ENCODE results near the gene PAXX.

The PAXX gene

DNA sequence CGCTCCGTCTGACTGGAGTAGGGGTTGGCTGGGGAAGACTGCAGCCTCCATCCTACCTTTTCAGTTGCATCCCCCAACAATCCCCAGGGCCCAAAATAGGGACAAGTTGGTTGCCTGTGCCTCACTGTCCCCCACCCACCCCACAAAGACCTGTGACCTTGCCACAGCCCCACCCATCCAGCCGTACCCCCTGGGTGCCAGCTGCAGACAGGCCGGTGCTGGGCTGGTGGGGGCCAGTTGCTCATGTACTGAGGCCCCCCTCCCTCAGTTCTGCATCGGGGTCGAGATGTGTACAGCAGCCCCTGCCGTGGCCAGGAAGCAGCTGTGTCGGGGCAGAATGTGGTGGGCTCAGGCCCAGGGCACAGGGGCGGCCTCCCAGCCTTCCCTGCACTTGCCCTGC, 9.1 kb upstream of the PAXX start:
- TF ChIP-seq, protein P1, sequence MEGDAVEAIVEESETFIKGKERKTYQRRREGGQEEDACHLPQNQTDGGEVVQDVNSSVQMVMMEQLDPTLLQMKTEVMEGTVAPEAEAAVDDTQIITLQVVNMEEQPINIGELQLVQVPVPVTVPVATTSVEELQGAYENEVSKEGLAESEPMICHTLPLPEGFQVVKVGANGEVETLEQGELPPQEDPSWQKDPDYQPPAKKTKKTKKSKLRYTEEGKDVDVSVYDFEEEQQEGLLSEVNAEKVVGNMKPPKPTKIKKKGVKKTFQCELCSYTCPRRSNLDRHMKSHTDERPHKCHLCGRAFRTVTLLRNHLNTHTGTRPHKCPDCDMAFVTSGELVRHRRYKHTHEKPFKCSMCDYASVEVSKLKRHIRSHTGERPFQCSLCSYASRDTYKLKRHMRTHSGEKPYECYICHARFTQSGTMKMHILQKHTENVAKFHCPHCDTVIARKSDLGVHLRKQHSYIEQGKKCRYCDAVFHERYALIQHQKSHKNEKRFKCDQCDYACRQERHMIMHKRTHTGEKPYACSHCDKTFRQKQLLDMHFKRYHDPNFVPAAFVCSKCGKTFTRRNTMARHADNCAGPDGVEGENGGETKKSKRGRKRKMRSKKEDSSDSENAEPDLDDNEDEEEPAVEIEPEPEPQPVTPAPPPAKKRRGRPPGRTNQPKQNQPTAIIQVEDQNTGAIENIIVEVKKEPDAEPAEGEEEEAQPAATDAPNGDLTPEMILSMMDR (IDR thresholded peaks at IDR 0.05; ENCODE audit: low read depth, low read length): no peak
- no peak overlapping the region for H3K4me3 ChIP-seq (ENCODE audit: low read depth, low read length)

DNA sequence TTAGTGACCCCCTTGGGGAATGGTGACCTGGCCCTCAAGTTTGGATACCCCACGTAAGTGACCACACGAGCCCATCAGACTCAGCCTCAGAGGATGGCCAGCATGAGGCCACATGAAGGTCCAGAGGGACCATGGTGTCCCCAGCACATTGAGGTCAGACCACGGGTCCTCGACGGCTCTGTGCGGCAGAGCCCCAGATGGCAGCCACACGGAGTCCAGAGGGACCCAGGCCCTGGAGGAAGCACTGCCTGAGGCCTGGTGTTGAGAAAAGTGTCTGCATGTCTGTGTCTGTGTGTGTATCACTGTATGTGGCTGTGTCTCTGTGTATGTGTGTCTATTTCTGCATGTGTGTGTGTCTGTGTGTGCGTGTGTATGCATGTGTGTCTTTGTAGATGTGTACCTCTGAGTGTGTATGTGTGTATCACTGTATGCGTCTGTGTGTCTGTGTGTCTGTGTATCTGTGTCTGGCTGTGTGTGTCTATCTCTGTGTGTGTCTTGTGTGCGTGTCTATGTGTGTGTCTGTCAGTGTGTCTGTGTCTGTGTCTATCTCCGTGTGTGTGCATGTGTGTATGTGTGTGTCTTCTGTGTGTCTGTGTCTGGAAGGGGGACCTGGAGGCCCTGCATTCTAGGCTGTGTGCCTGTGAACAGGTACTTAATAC, 8.4 kb upstream of the PAXX start:
- H3K4me3 ChIP-seq (ENCODE audit: low read depth, low read length): no peak overlapping the region
- TF ChIP-seq, protein P1 (IDR thresholded peaks at IDR 0.05; ENCODE audit: low read depth, low read length): no peak

DNA sequence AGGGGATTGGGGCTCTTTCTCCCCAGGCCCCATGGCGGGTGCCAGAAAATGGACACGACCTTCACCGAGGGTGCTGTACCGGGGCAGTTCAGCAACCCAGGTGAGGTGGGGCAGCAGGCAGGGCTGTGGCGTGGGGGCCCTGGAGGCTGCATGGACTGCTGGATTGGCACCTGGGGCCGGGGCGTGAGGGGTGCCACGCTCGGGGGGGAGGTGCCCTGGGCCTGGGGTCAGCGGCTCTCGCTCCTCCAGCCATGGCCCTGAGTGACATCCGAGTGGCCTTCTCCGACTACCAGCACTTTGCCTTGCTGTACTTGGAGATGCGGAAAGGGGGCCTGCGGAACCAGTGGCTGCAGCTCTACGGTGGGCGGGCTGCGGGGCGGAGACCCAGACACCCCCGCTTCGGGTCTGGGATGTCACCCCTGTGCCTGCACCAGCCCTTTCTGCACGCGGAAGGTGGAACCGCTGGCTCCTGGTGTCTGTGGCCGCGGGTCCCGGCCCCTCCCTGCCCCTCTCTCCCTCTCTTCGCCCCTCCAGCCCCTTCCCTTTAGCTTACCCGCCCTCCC, 7.7 kb upstream of the PAXX start:
- H3K4me3 ChIP-seq (ENCODE audit: low read depth, low read length): no peak overlapping the region
- TF ChIP-seq, protein P1 (IDR thresholded peaks at IDR 0.05; ENCODE audit: low read depth, low read length): no peak

DNA sequence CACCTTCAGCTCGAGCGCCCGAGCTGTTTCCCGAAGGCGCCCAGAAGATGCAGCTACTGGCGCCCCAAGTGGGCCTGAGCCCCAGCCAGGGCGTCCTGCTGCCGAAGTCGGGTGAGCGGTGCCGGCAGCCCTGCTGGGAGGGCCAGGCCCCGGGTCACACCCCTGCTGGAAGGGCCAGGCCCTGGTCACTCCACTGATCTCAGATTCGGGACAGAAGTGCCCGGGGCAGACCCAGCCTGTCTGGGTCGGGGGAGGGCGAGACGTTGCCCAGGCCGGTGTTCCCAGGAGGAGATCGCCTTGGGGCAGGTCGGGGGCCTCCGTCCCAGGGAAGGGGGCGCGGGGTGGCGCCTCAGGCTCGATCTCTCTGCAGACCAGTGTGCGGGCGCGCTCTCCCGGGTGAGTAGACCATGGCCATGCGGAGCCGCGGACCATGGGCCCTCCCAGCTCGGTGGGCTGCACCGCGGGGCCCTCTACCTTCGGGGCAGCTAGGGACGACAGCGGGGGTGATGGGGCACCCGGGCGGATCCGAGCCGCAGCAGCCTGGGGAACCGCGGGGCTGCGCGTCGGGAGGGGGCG, 7.1 kb upstream of the PAXX start:
- no peak overlapping the region for H3K4me3 ChIP-seq (ENCODE audit: low read depth, low read length)
- TF ChIP-seq, protein P1 (IDR thresholded peaks at IDR 0.05; ENCODE audit: low read depth, low read length): no peak

DNA sequence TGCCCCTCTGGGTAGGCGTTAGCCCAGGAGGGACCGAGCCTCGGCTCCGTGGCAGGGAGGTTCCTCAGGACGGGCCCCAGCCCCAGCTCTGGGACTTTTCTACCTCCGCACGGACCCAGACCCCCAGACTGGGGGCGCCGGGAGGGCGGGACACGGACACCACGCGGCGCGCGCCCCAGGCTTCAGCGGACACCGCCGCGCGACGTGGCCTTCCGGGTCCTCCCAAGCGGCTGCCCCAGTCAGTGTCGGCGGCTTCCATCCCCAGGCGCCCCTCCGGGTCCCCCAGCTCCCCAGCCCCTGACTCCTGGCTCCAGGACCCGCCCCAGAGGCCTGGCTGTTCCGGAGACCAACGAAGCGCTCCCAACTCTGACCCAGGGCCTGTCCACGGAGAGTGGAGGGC, 6.4 kb upstream of the PAXX start:
- H3K4me3 ChIP-seq (ENCODE audit: low read depth, low read length): no peak overlapping the region
- TF ChIP-seq, protein P1 (IDR thresholded peaks at IDR 0.05; ENCODE audit: low read depth, low read length): no peak

DNA sequence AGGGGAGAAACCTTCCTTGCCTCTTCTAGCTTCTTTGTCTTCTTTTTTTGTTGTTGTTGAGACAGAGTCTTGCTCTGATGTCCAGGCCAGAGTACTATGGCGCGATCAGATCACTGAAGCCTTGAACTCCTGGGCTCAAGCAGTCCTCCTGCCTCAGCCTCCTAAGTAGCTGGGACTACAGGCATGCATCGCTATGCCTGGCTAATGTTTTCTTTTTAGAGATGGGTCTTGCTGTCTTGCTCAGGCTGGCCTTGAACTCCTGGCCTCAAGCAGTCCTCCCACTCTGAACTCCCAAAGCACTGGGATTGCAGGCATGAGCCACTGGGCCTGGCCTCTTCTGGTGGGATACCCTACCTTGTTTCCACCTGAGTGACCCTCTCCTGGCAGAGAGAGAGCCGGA, 3.4 kb upstream of the PAXX start:
- TF ChIP-seq, protein P1 (IDR thresholded peaks at IDR 0.05; ENCODE audit: low read depth, low read length): no peak
- no peak overlapping the region for H3K4me3 ChIP-seq (ENCODE audit: low read depth, low read length)

DNA sequence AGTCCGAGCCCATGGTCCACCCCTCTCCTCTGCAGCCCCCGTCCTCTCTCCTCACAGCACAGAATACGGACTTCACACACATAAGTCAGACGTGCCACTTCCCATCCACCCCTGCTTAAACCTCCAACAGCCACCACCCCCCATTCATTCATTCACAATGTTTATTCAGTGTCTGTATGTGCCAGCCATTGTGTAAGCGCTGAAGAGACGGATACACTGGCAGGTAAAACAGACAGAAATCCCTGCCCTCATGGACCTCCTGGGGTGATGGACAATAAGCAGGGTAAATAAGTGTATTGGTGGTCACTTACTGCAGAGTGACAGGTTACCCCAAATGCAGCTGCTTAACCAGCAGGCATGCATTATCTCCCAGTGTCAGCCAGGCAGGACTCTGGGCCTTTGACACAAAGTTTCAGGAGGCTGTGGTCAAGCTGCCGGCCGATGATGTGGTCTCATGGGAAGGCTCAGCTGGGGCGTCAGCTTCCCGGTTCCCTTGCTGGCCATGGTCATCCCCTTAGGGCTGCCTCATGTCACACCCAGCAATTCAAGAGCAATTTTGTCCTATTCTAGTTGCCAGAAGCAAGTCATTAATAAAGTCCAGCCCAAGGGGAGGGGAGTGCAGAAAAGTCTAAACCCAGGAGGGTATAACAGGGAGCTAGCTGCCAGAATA, 1.8 kb upstream of the PAXX start:
- H3K4me3 ChIP-seq (ENCODE audit: low read depth, low read length): no peak overlapping the region
- TF ChIP-seq, protein P1 (IDR thresholded peaks at IDR 0.05; ENCODE audit: low read depth, low read length): no peak

Measured in WI38 (cell line).